Peyer's patch (tissue), 4 donors: ENCODE data around the gene ITGB3.

Experiments used
- CTCF ChIP-seq, 6 experiments: fragments of 450-650 bp in 4 of 6; fragments of 200-600 bp in 2 of 6; sonication (generic) in 1 of 6; IDR thresholded peaks; one replicate each; pipeline ENCODE4 v1.5.1; 2017 to 2019; ENCODE audit warnings: antibody characterized with exemption in 6 of 6, mild to moderate bottlenecking in 3 of 6, moderate library complexity in 1 of 6
- POLR2A ChIP-seq, 2 donors: fragments of 450-650 bp; IDR thresholded peaks; one replicate each; pipeline ENCODE4 v1.5.1; 2017; ENCODE audit warnings: antibody characterized with exemption in 2 of 2, mild to moderate bottlenecking in 2 of 2, moderate library complexity in 2 of 2

DNA sequence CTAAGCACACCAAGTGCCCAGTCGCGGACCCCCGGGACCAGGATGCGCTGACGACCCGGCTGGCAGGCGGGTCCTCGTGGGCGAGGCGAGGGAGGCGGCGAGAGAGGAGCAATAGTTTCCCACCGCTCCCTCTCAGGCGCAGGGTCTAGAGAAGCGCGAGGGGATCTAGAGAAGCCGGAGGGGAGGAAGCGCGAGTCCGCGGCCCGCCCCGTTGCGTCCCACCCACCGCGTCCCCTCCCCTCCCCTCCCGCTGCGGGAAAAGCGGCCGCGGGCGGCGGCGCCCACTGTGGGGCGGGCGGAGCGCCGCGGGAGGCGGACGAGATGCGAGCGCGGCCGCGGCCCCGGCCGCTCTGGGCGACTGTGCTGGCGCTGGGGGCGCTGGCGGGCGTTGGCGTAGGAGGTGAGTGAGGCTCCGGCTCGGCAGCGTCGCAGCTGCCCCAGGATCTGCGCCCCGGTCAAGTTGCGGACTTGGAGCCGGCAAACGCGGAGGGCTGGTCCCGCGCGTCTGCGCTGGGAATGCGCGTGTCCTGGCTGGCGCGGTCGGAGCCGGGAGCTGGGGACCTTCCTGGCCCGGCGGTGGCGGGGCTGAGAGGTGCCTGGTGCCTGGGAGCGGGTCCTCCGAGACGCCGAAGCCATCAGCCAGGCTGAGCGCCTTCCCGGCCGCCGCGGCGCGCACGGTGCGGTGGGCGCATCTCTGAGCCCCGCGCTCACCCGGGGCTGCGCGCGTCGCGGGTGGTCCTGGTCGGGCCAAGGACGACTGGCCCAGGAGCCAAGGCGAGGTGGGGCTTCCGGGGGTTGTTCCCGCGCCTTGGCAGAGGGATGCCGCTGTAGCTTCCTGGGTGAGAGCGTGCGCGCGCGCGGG lies at the start of gene ITGB3:
- TF ChIP-seq CTCF (IDR thresholded peaks at IDR 0.05) (peak in 5 of 6 experiments; percentile 24 to 55 (median 45)), POLR2A (IDR thresholded peaks at IDR 0.05) (peak; percentile 20 to 24)
